ENCODE data around the gene AMIGO1.

DNA sequence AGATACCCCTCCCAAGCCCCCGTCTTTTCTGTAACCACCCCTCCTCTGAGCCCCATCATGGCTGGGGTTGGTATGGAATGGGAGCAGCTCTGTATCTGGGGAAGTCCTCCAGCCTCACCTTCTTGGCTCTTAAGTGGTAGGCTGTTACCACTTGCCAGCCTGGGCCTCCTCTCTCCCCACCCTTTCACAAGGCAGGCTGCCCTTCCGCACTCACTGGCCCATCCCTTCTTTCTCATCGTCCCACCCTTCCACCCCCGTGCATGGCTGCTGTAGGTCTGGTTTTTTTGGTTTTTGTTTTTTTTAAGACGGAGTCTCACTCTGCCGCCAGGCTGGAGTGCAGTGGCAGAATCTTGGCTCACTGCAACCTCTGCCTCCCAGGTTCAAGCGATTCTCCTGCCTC, 10.4 kb downstream of the AMIGO1 start:
- TF ChIP-seq, protein P1, sequence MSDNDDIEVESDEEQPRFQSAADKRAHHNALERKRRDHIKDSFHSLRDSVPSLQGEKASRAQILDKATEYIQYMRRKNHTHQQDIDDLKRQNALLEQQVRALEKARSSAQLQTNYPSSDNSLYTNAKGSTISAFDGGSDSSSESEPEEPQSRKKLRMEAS (IDR thresholded peaks at IDR 0.05): no peak
- TF ChIP-seq POLR2A (IDR thresholded peaks at IDR 0.05; ENCODE audit: borderline replicate concordance, extremely low read depth, insufficient read depth, insufficient read length) (no peak), EGR1 (IDR thresholded peaks at IDR 0.05; ENCODE audit: low read depth) (no peak), CEBPB (IDR thresholded peaks at IDR 0.05; ENCODE audit: low read depth) (no peak), EZH2 (IDR thresholded peaks at IDR 0.05) (no peak)
- TF ChIP-seq, protein P2, sequence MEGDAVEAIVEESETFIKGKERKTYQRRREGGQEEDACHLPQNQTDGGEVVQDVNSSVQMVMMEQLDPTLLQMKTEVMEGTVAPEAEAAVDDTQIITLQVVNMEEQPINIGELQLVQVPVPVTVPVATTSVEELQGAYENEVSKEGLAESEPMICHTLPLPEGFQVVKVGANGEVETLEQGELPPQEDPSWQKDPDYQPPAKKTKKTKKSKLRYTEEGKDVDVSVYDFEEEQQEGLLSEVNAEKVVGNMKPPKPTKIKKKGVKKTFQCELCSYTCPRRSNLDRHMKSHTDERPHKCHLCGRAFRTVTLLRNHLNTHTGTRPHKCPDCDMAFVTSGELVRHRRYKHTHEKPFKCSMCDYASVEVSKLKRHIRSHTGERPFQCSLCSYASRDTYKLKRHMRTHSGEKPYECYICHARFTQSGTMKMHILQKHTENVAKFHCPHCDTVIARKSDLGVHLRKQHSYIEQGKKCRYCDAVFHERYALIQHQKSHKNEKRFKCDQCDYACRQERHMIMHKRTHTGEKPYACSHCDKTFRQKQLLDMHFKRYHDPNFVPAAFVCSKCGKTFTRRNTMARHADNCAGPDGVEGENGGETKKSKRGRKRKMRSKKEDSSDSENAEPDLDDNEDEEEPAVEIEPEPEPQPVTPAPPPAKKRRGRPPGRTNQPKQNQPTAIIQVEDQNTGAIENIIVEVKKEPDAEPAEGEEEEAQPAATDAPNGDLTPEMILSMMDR (IDR thresholded peaks at IDR 0.05 in 2 of 3, conservative IDR thresholded peaks at IDR 0.05 in 1 of 3; ENCODE audit: borderline replicate concordance in 1 of 3, insufficient read depth in 1 of 3, low read depth in 2 of 3, low read length in 2 of 3): no peak
